Mammary epithelial cell (primary cell): Measurements from ENCODE around the gene LCN15.

Source experiments
- CTCF ChIP-seq, 2 donors: IDR thresholded peaks in 1 of 2; conservative IDR thresholded peaks in 1 of 2; 2 replicates each; pipeline ENCODE4 v1.5.1; 2011 to 2012; ENCODE audit warnings: inconsistent platforms in 2 of 2, low read length in 2 of 2, mild to moderate bottlenecking in 2 of 2, control low read depth in 1 of 2, low read depth in 1 of 2; ENCODE audit not compliant: insufficient read depth in 1 of 2; ENCODE audit errors: extremely low read depth in 1 of 2
- EZH2 ChIP-seq: IDR thresholded peaks from 2 replicates; pipeline ENCODE4 v1.6.1; 2012; ENCODE audit warnings: low read length, inconsistent platforms, borderline replicate concordance

GRCh38 chr9:136804509-136805206, 40.3 kb upstream of the LCN15 start:
- TF ChIP-seq CTCF (conservative IDR thresholded peaks at IDR 0.05 in 1 of 2, IDR thresholded peaks at IDR 0.05 in 1 of 2; ENCODE audit: extremely low read depth in 1 of 2, insufficient read depth in 1 of 2, low read depth in 1 of 2, low read length in 2 of 2): no peak
- TF ChIP-seq EZH2: no peak
